ENCODE measurements around the gene MID1. TPM values are rescaled to one million over a fixed set of nuclear protein-coding genes. Genes with fewer than 3 reads are reported as not detected.

MID1 gene
- total RNA-seq, 1 experiment from 2014 or later: 32.4 TPM

- H3K4me1 ChIP-seq (ENCODE audit: control insufficient read depth, insufficient read depth, low read length): no peaks in the 10 kb centered on the region
- no peak overlapping the region for H3K27ac ChIP-seq (ENCODE audit: low read length)
- H3K4me3 ChIP-seq (ENCODE audit: low read depth in 2 of 2, low read length in 2 of 2): no peak overlapping the region
- no peaks in the 10 kb centered on the region for H3K27me3 ChIP-seq (ENCODE audit: control insufficient read depth, insufficient read depth, low read length)
- in situ Hi-C loops (cut with HindIII; ENCODE audit: low pct_unique_long_range_greater_than_20kb, low sequenced_read_pairs): no loop called here
- no TSS peak for BruUV-seq (replicated peaks)
- ATAC-seq (no peak), DNase-seq (ENCODE audit: low read depth, low spot score) (no peak)
- no peak for TF ChIP-seq CTCF (IDR thresholded peaks at IDR 0.05)
- TF ChIP-seq REST (IDR thresholded peaks at IDR 0.05; ENCODE audit: insufficient read depth in 1 of 2, low read depth in 2 of 2, low read length in 1 of 2): no peak
- TF ChIP-seq TCF7L2 (IDR thresholded peaks at IDR 0.05; ENCODE audit: low read depth, low read length): no peak
- no peak for TF ChIP-seq POLR2AphosphoS5 (IDR thresholded peaks at IDR 0.05; ENCODE audit: low read depth, low read length)
- no peak for TF ChIP-seq SIN3A (IDR thresholded peaks at IDR 0.05; ENCODE audit: borderline replicate concordance, insufficient read depth, low read depth, low read length)
- intact Hi-C loops (cut with micrococcal nuclease; ENCODE audit: unreplicated experiment): no loop called here
- ChIA-PET CTCF (no interaction called here), POLR2A (no interaction called here)
- no peaks in the 10 kb centered on the region for H3K36me3 ChIP-seq (ENCODE audit: control insufficient read depth, insufficient read depth, low read length)
- H3K9me3 ChIP-seq (ENCODE audit: control insufficient read depth, insufficient read depth, low read depth, low read length): no peaks in the 10 kb centered on the region
Measured at GRCh38 chrX:10648614-10649013, 28.2 kb upstream of the MID1 start.

GRCh38 chrX:10636851-10637250 lies 16.5 kb upstream of the MID1 start:
- H3K9me3 ChIP-seq (ENCODE audit: control insufficient read depth, insufficient read depth, low read depth, low read length): no peaks in the 10 kb centered on the region
- no peaks in the 10 kb centered on the region for H3K36me3 ChIP-seq (ENCODE audit: control insufficient read depth, insufficient read depth, low read length)
- intact Hi-C loops (cut with micrococcal nuclease; ENCODE audit: unreplicated experiment) (loop anchor here (2.0 to 10.0 kb wide), 2 partner anchors 448 to 478 kb away; partner anchors contain the start of gene HCCS), in situ Hi-C loops (cut with HindIII; ENCODE audit: low pct_unique_long_range_greater_than_20kb, low sequenced_read_pairs) (no loop called here)
- no peak overlapping the region for H3K27ac ChIP-seq (ENCODE audit: low read length)
- H3K27me3 ChIP-seq (ENCODE audit: control insufficient read depth, insufficient read depth, low read length): no peaks in the 10 kb centered on the region
- TF ChIP-seq REST (IDR thresholded peaks at IDR 0.05; ENCODE audit: insufficient read depth in 1 of 2, low read depth in 2 of 2, low read length in 1 of 2) (no peak), SIN3A (IDR thresholded peaks at IDR 0.05; ENCODE audit: borderline replicate concordance, insufficient read depth, low read depth, low read length) (no peak), POLR2AphosphoS5 (IDR thresholded peaks at IDR 0.05; ENCODE audit: low read depth, low read length) (no peak), TCF7L2 (IDR thresholded peaks at IDR 0.05; ENCODE audit: low read depth, low read length) (no peak), CTCF (IDR thresholded peaks at IDR 0.05) (no peak)
- ATAC-seq: no peak
- ChIA-PET POLR2A (no interaction called here), CTCF (interaction anchor here (0.7 to 1.2 kb wide), 3 partner anchors 34 to 496 kb away, joined by 3 to 9 read pairs (median 4); no protein-coding TSS in a partner anchor)
- no TSS peak for BruUV-seq (replicated peaks)
- no peak overlapping the region for H3K4me3 ChIP-seq (ENCODE audit: low read depth in 2 of 2, low read length in 2 of 2)
- no peak for DNase-seq (ENCODE audit: low read depth, low spot score)
- H3K4me1 ChIP-seq (ENCODE audit: control insufficient read depth, insufficient read depth, low read length): no peaks in the 10 kb centered on the region; the same call in 1 of the 2 replicates
